DOHH2 (cell line): ENCODE results near the gene NT5C1A.

Experiments
- EZH2phosphoT487 ChIP-seq: fragments of 200-600 bp; sonication (generic); IDR thresholded peaks from 2 replicates; pipeline ENCODE4 v1.6.1; 2017; ENCODE audit warnings: borderline replicate concordance, mild to moderate bottlenecking, antibody characterized with exemption, low read length, moderate library complexity, mixed read lengths
- TF ChIP-seq, protein P1 (sequence below): fragments of 200-600 bp; sonication (generic); IDR thresholded peaks from one replicate; pipeline ENCODE4 v1.5.1; 2014; ENCODE audit warnings: antibody characterized with exemption, mild to moderate bottlenecking, low read depth, low read length; ENCODE audit not compliant: poor library complexity, severe bottlenecking

DNA sequence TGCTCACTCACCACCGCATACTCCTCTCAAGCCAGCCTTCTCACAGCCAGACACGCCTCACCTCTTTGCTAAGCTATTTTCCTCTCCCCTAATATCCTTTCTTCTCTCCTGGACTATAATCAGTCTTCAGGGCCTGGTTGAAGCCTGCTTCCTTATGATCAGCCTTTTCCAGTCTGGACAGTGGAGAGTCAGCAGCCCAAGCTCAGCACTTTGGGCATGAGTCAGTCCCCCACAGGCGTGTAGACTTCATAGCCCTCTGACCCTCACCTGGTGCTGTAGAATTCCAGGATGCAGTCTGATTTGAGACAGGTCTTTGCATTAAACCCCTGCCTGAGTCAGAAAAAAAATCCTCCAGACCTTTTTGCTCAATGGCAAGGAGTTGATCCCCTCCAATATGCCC lies 16.8 kb upstream of the NT5C1A start:
- TF ChIP-seq, protein P1, sequence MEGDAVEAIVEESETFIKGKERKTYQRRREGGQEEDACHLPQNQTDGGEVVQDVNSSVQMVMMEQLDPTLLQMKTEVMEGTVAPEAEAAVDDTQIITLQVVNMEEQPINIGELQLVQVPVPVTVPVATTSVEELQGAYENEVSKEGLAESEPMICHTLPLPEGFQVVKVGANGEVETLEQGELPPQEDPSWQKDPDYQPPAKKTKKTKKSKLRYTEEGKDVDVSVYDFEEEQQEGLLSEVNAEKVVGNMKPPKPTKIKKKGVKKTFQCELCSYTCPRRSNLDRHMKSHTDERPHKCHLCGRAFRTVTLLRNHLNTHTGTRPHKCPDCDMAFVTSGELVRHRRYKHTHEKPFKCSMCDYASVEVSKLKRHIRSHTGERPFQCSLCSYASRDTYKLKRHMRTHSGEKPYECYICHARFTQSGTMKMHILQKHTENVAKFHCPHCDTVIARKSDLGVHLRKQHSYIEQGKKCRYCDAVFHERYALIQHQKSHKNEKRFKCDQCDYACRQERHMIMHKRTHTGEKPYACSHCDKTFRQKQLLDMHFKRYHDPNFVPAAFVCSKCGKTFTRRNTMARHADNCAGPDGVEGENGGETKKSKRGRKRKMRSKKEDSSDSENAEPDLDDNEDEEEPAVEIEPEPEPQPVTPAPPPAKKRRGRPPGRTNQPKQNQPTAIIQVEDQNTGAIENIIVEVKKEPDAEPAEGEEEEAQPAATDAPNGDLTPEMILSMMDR, result no peak
- no peak for TF ChIP-seq EZH2phosphoT487
